HEK293 (cell line): ENCODE data around the gene SHISA9.

Experiments
- CTCF ChIA-PET: fragments of 350-600 bp; formaldehyde crosslinking; extraction: SDS; loops from one replicate; lab custom pipeline; 2021; ENCODE audit warnings: antibody characterized with exemption; lab: Yijun Ruan, JAX
- POLR2A ChIA-PET: fragments of 300-600 bp; formaldehyde crosslinking; extraction: SDS; loops from one replicate; lab custom pipeline; 2020; ENCODE audit warnings: antibody characterized with exemption, inconsistent platforms; lab: Yijun Ruan, JAX
- H3K27ac ChIP-seq: fragments of 200-500 bp; sonication (Bioruptor generic); 2 replicates; pipeline ENCODE4 v1.5.1; 2014; ENCODE audit warnings: low read depth, low read length, control low read depth, inconsistent platforms; ENCODE audit errors: extremely low read depth
- H3K36me3 ChIP-seq, 2 experiments: fragments of 200-500 bp in 1 of 2; sonication (Bioruptor generic) in 1 of 2; 1 replicate in 1 of 2; 2 replicates in 1 of 2; pipeline ENCODE4 v1.5.1; 2014 to 2017; ENCODE audit warnings: inconsistent platforms in 2 of 2, low read length in 2 of 2; ENCODE audit not compliant: control insufficient read depth in 2 of 2, insufficient read depth in 1 of 2
- H3K4me1 ChIP-seq: fragments of 200-500 bp; sonication (Bioruptor generic); 2 replicates; pipeline ENCODE4 v1.5.1; 2014; ENCODE audit warnings: mild to moderate bottlenecking, low read length, inconsistent platforms; ENCODE audit not compliant: control insufficient read depth, insufficient read depth
- H3K4me3 ChIP-seq: 2 replicates; pipeline ENCODE4 v1.5.1; 2011; ENCODE audit warnings: low read depth, mild to moderate bottlenecking, control low read depth, low read length, moderate library complexity
- H3K9me3 ChIP-seq: fragments of 200-500 bp; sonication (Bioruptor generic); 2 replicates; pipeline ENCODE4 v1.5.1; 2014; ENCODE audit warnings: low read depth, low read length, inconsistent platforms; ENCODE audit not compliant: control insufficient read depth, insufficient read depth
- KLF8 ChIP-seq: fragments of 450-650 bp; formaldehyde crosslinking; IDR thresholded peaks from 2 replicates; pipeline ENCODE4 v1.5.1; 2016; ENCODE audit warnings: missing biosample characterization, missing genetic modification characterization
- SCRT1 ChIP-seq: fragments of 450-650 bp; formaldehyde crosslinking; IDR thresholded peaks from 2 replicates; pipeline ENCODE4 v1.5.1; 2016; ENCODE audit warnings: missing biosample characterization, missing genetic modification characterization, borderline replicate concordance
- SETDB1 ChIP-seq: IDR thresholded peaks from one replicate; pipeline ENCODE4 v1.6.1; 2017; ENCODE audit warnings: mild to moderate bottlenecking, low read length, moderate library complexity, mixed read lengths; ENCODE audit not compliant: insufficient read length
- SP2 ChIP-seq: fragments of 450-650 bp; formaldehyde crosslinking; IDR thresholded peaks from 2 replicates; pipeline ENCODE4 v1.5.1; 2016; ENCODE audit warnings: missing biosample characterization, missing genetic modification characterization
- SP7 ChIP-seq: fragments of 450-650 bp; formaldehyde crosslinking; IDR thresholded peaks from 2 replicates; pipeline ENCODE4 v1.5.1; 2016; ENCODE audit warnings: missing biosample characterization, missing genetic modification characterization
- TCF7L2 ChIP-seq: IDR thresholded peaks from 2 replicates; pipeline ENCODE4 v1.6.1; 2011; ENCODE audit warnings: low read depth, mild to moderate bottlenecking, inconsistent platforms, low read length, moderate library complexity, borderline replicate concordance
- ZBTB21 ChIP-seq: fragments of 450-650 bp; formaldehyde crosslinking; IDR thresholded peaks from 2 replicates; pipeline ENCODE4 v1.5.1; 2017; ENCODE audit warnings: missing biosample characterization, missing genetic modification characterization
- ZNF132 ChIP-seq: fragments of 450-650 bp; formaldehyde crosslinking; IDR thresholded peaks from 2 replicates; pipeline ENCODE4 v1.5.1; 2017; ENCODE audit warnings: missing biosample characterization, missing genetic modification characterization, borderline replicate concordance
- ZNF133 ChIP-seq: fragments of 450-650 bp; formaldehyde crosslinking; IDR thresholded peaks from 2 replicates; pipeline ENCODE4 v1.5.1; 2016; ENCODE audit warnings: missing biosample characterization, missing genetic modification characterization
- ZNF140 ChIP-seq: fragments of 450-650 bp; formaldehyde crosslinking; IDR thresholded peaks from 2 replicates; pipeline ENCODE4 v1.5.1; 2016; ENCODE audit warnings: missing biosample characterization, missing genetic modification characterization
- ZNF335 ChIP-seq: fragments of 450-650 bp; formaldehyde crosslinking; conservative IDR thresholded peaks from 2 replicates; pipeline ENCODE4 v1.5.1; 2016; ENCODE audit warnings: missing biosample characterization, missing genetic modification characterization
- ZNF341 ChIP-seq: fragments of 450-650 bp; formaldehyde crosslinking; IDR thresholded peaks from 2 replicates; pipeline ENCODE4; 2016; ENCODE audit warnings: low read depth, missing biosample characterization, missing genetic modification characterization
- ZNF394 ChIP-seq: fragments of 450-650 bp; formaldehyde crosslinking; IDR thresholded peaks from 2 replicates; pipeline ENCODE4 v1.5.1; 2016; ENCODE audit warnings: missing biosample characterization, missing genetic modification characterization, mild to moderate bottlenecking, moderate library complexity, borderline replicate concordance
- ZNF416 ChIP-seq: fragments of 450-650 bp; formaldehyde crosslinking; IDR thresholded peaks from 2 replicates; pipeline ENCODE4 v1.5.1; 2016; ENCODE audit warnings: missing biosample characterization, missing genetic modification characterization
- ZNF521 ChIP-seq: fragments of 450-650 bp; formaldehyde crosslinking; IDR thresholded peaks from 2 replicates; pipeline ENCODE4 v1.5.1; 2017; ENCODE audit warnings: missing biosample characterization, mild to moderate bottlenecking, missing genetic modification characterization
- ZNF658 ChIP-seq: fragments of 450-650 bp; formaldehyde crosslinking; IDR thresholded peaks from 2 replicates; pipeline ENCODE4; 2016; ENCODE audit warnings: missing biosample characterization, missing genetic modification characterization
- ZNF660 ChIP-seq: fragments of 450-650 bp; IDR thresholded peaks from 2 replicates; pipeline ENCODE4 v1.5.1; 2018; ENCODE audit warnings: missing biosample characterization, mild to moderate bottlenecking, missing genetic modification characterization
- ZNF664 ChIP-seq: fragments of 450-650 bp; formaldehyde crosslinking; IDR thresholded peaks from 2 replicates; pipeline ENCODE4 v1.5.1; 2016; ENCODE audit warnings: missing biosample characterization, missing genetic modification characterization
- ZNF768 ChIP-seq: fragments of 450-650 bp; formaldehyde crosslinking; IDR thresholded peaks from 2 replicates; pipeline ENCODE4 v1.5.1; 2018; ENCODE audit warnings: missing biosample characterization, mild to moderate bottlenecking, missing genetic modification characterization
- ZSCAN16 ChIP-seq: fragments of 450-650 bp; formaldehyde crosslinking; IDR thresholded peaks from 2 replicates; pipeline ENCODE4 v1.5.1; 2016; ENCODE audit warnings: missing biosample characterization, missing genetic modification characterization
- TF ChIP-seq, protein P1 (sequence below): fragments of 450-650 bp; formaldehyde crosslinking; IDR thresholded peaks from 2 replicates; pipeline ENCODE4 v1.5.1; 2016; ENCODE audit warnings: missing biosample characterization, missing genetic modification characterization
- TF ChIP-seq, protein P2 (sequence below): sonication (generic); formaldehyde crosslinking; IDR thresholded peaks from 2 replicates; pipeline ENCODE4 v1.8.1; 2022; ENCODE audit warnings: mild to moderate bottlenecking, moderate library complexity, missing genetic modification reagents
- TF ChIP-seq, protein P3 (sequence below): fragments of 450-650 bp; formaldehyde crosslinking; IDR thresholded peaks from 2 replicates; pipeline ENCODE4 v1.5.1; 2017; ENCODE audit warnings: missing biosample characterization, missing genetic modification characterization

The SHISA9 gene

DNA sequence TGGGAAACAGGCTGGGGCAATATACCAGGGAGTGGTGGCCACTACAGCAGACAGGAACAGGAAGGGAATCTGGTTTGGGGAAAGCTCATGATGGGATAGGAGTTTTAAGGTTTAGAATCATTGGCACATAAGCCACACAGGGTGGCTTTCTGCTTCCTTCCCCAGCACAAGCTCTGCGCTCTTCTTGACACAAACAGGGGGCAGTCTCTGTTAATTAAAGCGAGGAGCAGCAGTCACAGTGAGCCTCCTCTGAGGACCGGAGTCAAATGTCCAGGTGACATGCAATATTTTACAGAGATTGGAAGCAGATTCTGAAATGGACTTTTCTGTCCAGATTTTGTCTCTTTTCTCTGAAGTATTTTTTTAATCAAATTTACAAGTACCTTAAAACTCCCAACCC is 2.8 kb upstream of the SHISA9 start (continued):
- TF ChIP-seq, protein P1, sequence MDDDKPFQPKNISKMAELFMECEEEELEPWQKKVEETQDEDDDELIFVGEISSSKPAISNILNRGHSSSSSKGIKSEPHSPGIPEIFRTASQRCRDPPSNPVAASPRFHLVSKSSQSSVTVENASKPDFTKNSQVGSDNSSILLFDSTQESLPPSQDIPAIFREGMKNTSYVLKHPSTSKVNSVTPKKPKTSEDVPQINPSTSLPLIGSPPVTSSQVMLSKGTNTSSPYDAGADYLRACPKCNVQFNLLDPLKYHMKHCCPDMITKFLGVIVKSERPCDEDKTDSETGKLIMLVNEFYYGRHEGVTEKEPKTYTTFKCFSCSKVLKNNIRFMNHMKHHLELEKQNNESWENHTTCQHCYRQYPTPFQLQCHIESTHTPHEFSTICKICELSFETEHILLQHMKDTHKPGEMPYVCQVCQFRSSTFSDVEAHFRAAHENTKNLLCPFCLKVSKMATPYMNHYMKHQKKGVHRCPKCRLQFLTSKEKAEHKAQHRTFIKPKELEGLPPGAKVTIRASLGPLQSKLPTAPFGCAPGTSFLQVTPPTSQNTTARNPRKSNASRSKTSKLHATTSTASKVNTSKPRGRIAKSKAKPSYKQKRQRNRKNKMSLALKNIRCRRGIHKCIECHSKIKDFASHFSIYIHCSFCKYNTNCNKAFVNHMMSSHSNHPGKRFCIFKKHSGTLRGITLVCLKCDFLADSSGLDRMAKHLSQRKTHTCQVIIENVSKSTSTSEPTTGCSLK, result no peak
- no peak for TF ChIP-seq SP7 (tag by site-specific recombination)

DNA sequence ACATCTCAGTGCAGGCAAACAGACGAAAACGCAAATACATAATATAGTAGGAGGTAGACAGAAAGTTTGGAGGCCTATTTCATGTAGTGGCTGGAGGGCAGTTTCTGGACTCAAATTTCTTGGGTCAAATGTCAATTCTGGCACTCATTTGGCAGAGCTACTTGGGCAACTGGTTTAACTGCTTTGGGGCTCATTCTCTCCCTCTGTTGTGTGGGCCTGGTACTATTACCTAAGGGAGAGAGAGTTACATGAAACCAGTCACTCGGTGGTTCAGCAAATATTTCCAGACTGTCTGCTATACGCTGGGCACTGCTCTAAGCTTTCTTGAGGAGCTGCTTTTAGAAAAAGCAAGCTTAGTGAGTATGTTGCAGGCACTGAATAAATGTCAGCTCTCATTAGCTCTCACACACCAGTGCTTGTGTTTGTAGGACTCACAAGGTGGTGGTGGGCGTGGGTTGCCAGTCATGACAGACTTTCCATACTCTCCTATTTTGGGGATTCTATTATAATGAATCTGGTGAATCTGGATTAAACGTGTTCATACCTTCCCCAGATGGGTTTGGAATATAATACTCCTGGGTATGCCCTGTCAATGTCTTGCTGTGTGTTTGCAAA is 1.8 kb upstream of the SHISA9 start:
- Histone ChIP-seq H3K4me1 (no peaks in the 10 kb centered on the region), H3K27ac (no peak overlapping the region), H3K4me3 (no peak overlapping the region), H3K9me3 (no peaks in the 10 kb centered on the region), H3K36me3 (no peaks in the 10 kb centered on the region)
- TF ChIP-seq ZNF341 (tag by site-specific recombination) (no peak), ZNF133 (tag by site-specific recombination) (no peak), ZNF658 (tag by site-specific recombination) (no peak), ZNF660 (no peak)
- POLR2A ChIA-PET, result no interaction called here
- CTCF ChIA-PET, result interaction anchor here (0.7 kb wide), 1 partner anchor 330 kb away, joined by 3 read pairs; no protein-coding TSS in a partner anchor

DNA sequence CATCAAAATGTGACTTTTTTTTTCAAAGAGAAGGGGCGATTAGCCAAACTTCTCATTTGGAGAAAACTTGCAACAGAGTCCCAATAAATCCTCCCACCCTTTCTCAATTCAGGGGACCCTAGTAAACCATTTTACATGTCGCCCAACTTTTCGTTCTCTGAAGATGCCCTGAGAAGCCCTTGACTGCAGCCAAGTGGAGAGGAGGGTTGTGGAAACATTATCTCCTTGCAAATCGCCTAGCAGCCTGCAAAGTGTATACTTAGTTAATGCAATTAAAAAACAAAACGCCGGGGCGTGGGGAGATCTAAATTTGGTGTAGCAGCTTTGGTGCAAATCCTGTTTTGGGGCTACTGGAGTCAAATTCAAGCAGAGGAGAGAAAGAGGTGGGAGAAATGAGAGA is 1.2 kb upstream of the SHISA9 start:
- Histone ChIP-seq H3K9me3 (no peaks in the 10 kb centered on the region), H3K4me1 (no peaks in the 10 kb centered on the region), H3K27ac (no peak overlapping the region), H3K4me3 (no peak overlapping the region), H3K36me3 (no peaks in the 10 kb centered on the region)
- TF ChIP-seq, protein P2, sequence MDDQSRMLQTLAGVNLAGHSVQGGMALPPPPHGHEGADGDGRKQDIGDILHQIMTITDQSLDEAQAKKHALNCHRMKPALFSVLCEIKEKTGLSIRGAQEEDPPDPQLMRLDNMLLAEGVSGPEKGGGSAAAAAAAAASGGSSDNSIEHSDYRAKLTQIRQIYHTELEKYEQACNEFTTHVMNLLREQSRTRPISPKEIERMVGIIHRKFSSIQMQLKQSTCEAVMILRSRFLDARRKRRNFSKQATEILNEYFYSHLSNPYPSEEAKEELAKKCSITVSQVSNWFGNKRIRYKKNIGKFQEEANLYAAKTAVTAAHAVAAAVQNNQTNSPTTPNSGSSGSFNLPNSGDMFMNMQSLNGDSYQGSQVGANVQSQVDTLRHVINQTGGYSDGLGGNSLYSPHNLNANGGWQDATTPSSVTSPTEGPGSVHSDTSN (CRISPR knock-in tag), result no peak
- TF ChIP-seq ZSCAN16 (no peak), KLF8 (tag by site-specific recombination) (no peak), SP2 (tag by site-specific recombination) (no peak), ZNF416 (tag by site-specific recombination) (no peak), ZNF521 (tag by site-specific recombination) (no peak), ZNF341 (tag by site-specific recombination) (no peak), SCRT1 (tag by site-specific recombination) (no peak), ZNF132 (tag by site-specific recombination) (no peak), SETDB1 (no peak), ZNF140 (tag by site-specific recombination) (no peak), ZBTB21 (tag by site-specific recombination) (no peak)
- POLR2A ChIA-PET, result no interaction called here
- CTCF ChIA-PET, result interaction anchor here (0.7 kb wide), 1 partner anchor 330 kb away, joined by 3 read pairs; no protein-coding TSS in a partner anchor

DNA sequence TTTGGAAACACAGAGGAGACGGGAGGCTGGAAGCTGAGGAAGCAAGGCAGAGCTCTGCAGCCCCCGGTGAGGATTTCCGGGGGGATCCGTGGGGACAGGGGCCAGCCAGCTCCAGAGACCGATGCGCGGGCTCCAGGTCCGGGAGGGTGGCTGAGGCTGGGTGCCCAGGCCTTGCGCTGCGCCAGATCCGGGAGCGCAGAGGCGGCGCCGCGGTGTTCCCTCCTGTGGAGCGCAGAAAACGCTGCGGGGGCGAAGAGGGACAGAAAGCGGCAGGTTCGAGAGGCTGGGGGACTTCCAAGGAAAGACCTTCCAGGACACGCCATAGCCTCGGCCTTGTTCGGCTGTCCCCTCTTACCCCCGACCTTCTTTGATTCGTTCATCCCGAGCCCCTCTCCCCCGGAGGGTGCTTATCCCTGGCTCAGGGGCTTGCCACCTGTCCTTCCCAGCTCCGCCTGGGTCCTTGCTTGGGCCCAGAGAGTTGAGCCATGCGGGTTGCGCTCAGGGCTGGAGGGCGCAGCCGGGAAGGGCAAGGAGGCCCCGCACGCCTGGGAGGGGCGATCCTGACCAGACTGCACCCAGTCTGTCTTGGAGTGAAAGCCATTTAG is 697 bp upstream of the SHISA9 start:
- ChIA-PET CTCF (interaction anchor here (0.7 kb wide), 1 partner anchor 329 kb away, joined by 3 read pairs; no protein-coding TSS in a partner anchor), POLR2A (no interaction called here)
- TF ChIP-seq, protein P3, sequence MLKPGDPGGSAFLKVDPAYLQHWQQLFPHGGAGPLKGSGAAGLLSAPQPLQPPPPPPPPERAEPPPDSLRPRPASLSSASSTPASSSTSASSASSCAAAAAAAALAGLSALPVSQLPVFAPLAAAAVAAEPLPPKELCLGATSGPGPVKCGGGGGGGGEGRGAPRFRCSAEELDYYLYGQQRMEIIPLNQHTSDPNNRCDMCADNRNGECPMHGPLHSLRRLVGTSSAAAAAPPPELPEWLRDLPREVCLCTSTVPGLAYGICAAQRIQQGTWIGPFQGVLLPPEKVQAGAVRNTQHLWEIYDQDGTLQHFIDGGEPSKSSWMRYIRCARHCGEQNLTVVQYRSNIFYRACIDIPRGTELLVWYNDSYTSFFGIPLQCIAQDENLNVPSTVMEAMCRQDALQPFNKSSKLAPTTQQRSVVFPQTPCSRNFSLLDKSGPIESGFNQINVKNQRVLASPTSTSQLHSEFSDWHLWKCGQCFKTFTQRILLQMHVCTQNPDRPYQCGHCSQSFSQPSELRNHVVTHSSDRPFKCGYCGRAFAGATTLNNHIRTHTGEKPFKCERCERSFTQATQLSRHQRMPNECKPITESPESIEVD (tag by site-specific recombination), result no peak
- TF ChIP-seq ZNF768 (tag by site-specific recombination) (no peak), SP2 (tag by site-specific recombination) (no peak), ZNF521 (tag by site-specific recombination) (no peak), ZNF664 (no peak), TCF7L2 (no peak), ZNF335 (tag by site-specific recombination) (no peak), ZNF394 (no peak)
- Histone ChIP-seq H3K27ac (no peak overlapping the region), H3K36me3 (no peaks in the 10 kb centered on the region), H3K9me3 (no peaks in the 10 kb centered on the region), H3K4me1 (no peaks in the 10 kb centered on the region), H3K4me3 (no peak overlapping the region)
